HepG2 (cell line): ENCODE results near the gene ZNF747. TPM values are rescaled to one million over a fixed set of nuclear protein-coding genes. Genes with fewer than 3 reads are reported as not detected.

Experiments used
- ERF ChIP-seq: IDR thresholded peaks from 2 replicates; pipeline ENCODE4 v1.6.1; 2018; ENCODE audit warnings: missing biosample characterization, missing genetic modification reagents
- FOXA1 ChIP-seq, 2 experiments: fragments of 450-650 bp in 1 of 2; sonication (generic) in 1 of 2; formaldehyde crosslinking in 1 of 2; IDR thresholded peaks; 2 replicates each; pipeline versions ENCODE4 v1.4.0 to v1.6.1; 2016 to 2020; ENCODE audit warnings: missing genetic modification reagents in 1 of 2
- HDAC2 ChIP-seq: sonication (generic); formaldehyde crosslinking; IDR thresholded peaks from 2 replicates; pipeline ENCODE4 v1.4.0; 2020; ENCODE audit warnings: missing genetic modification reagents
- IKZF4 ChIP-seq: sonication (generic); formaldehyde crosslinking; IDR thresholded peaks from 2 replicates; pipeline ENCODE4 v1.5.1; 2020; ENCODE audit warnings: borderline replicate concordance, mild to moderate bottlenecking, low read depth, missing genetic modification reagents; ENCODE audit errors: not compliant biosample characterization
- KAT2B ChIP-seq: fragments of 150-350 bp; IDR thresholded peaks from 2 replicates; pipeline ENCODE4 v1.6.1; 2014; ENCODE audit warnings: low read depth, low read length, borderline replicate concordance
- MED8 ChIP-seq: sonication (generic); formaldehyde crosslinking; IDR thresholded peaks from 2 replicates; pipeline ENCODE4 v1.8.1; 2023; ENCODE audit warnings: mild to moderate bottlenecking, missing genetic modification reagents; ENCODE audit not compliant: insufficient replicate concordance
- MYNN ChIP-seq: sonication (generic); formaldehyde crosslinking; IDR thresholded peaks from 2 replicates; pipeline ENCODE4 v1.4.0; 2020; ENCODE audit warnings: mild to moderate bottlenecking, low read depth, missing genetic modification reagents
- NFE2 ChIP-seq: sonication (generic); formaldehyde crosslinking; IDR thresholded peaks from 2 replicates; pipeline ENCODE4 v1.4.0; 2020; ENCODE audit warnings: missing genetic modification reagents
- PPARG ChIP-seq: conservative IDR thresholded peaks from 2 replicates; pipeline ENCODE4 v1.6.1; 2016; ENCODE audit warnings: missing biosample characterization, missing genetic modification reagents
- PREB ChIP-seq: sonication (generic); formaldehyde crosslinking; IDR thresholded peaks from 2 replicates; pipeline ENCODE4 v1.4.0; 2020; ENCODE audit warnings: missing genetic modification reagents
- RFXANK ChIP-seq: IDR thresholded peaks from 2 replicates; pipeline ENCODE4 v1.6.1; 2016
- SRSF1 ChIP-seq: fragments of 200-400 bp; formaldehyde crosslinking; optimal IDR thresholded peaks from 2 replicates; pipeline ENCODE3; 2017; ENCODE audit warnings: mild to moderate bottlenecking, low read depth, low read length, moderate library complexity
- TAF1 ChIP-seq: sonication (generic); formaldehyde crosslinking; IDR thresholded peaks from 2 replicates; pipeline ENCODE4 v1.4.0; 2020; ENCODE audit warnings: missing genetic modification reagents
- XRCC5 ChIP-seq: fragments of 200-400 bp; formaldehyde crosslinking; optimal IDR thresholded peaks from 2 replicates; pipeline ENCODE3; 2017; ENCODE audit warnings: mild to moderate bottlenecking, low read length
- ZBTB1 ChIP-seq: sonication (generic); formaldehyde crosslinking; IDR thresholded peaks from 2 replicates; pipeline ENCODE4 v1.4.0; 2020; ENCODE audit warnings: missing genetic modification reagents, borderline replicate concordance
- ZNF235 ChIP-seq: sonication (generic); formaldehyde crosslinking; IDR thresholded peaks from 2 replicates; pipeline ENCODE4 v1.8.1; 2023; ENCODE audit warnings: mild to moderate bottlenecking, missing genetic modification reagents, borderline replicate concordance
- ZNF350 ChIP-seq: sonication (generic); formaldehyde crosslinking; IDR thresholded peaks from 2 replicates; pipeline ENCODE4 v1.4.0; 2020; ENCODE audit warnings: mild to moderate bottlenecking, low read depth, missing genetic modification reagents, borderline replicate concordance
- ZNF362 ChIP-seq: sonication (generic); formaldehyde crosslinking; IDR thresholded peaks from 2 replicates; pipeline ENCODE4 v1.4.0; 2020; ENCODE audit warnings: missing genetic modification reagents, mild to moderate bottlenecking, borderline replicate concordance
- ZNF432 ChIP-seq: sonication (generic); formaldehyde crosslinking; IDR thresholded peaks from 2 replicates; pipeline ENCODE4 v1.5.0; 2020; ENCODE audit warnings: missing genetic modification reagents, mild to moderate bottlenecking, borderline replicate concordance
- ZNF569 ChIP-seq: sonication (generic); formaldehyde crosslinking; IDR thresholded peaks from 2 replicates; pipeline ENCODE4 v1.5.0; 2020; ENCODE audit warnings: mild to moderate bottlenecking, missing genetic modification reagents, moderate library complexity, borderline replicate concordance
- ZNF674 ChIP-seq: sonication (generic); formaldehyde crosslinking; IDR thresholded peaks from 2 replicates; pipeline ENCODE4 v1.5.0; 2020; ENCODE audit warnings: low read depth, mild to moderate bottlenecking, missing genetic modification reagents
- polyA plus RNA-seq, 8 experiments: library from polyadenylated mRNA; depleted of rRNA in 3 of 8; stranded (reverse) in 7 of 8; unstranded in 1 of 8; fragments of >200 nt; fragmentation: Illumina TruSeq in 4 of 8; extraction: Trizol in 4 of 8; gene quantifications; 2 replicates each; pipeline versions ENCODE4 v1.2.1 to v1.2.3, GENCODE V29; 2011 to 2016; ENCODE audit warnings: low read depth in 4 of 8, missing spikeins in 1 of 8, mixed read lengths in 1 of 8; ENCODE audit not compliant: insufficient read depth in 1 of 8
- total RNA-seq, 5 experiments: library from RNA; depleted of rRNA; stranded (reverse); fragments of >200 nt; fragmentation: Illumina TruSeq; extraction: Trizol; gene quantifications; 2 replicates each; pipeline ENCODE4 v1.2.3, GENCODE V29; 2016; ENCODE audit warnings: low read depth in 1 of 5
- TF ChIP-seq, protein P1 (sequence below): sonication (generic); formaldehyde crosslinking; IDR thresholded peaks from 2 replicates; pipeline ENCODE4 v1.8.1; 2023; ENCODE audit warnings: mild to moderate bottlenecking, missing genetic modification reagents
- TF ChIP-seq, protein P2 (sequence below): sonication (generic); formaldehyde crosslinking; IDR thresholded peaks from 2 replicates; pipeline ENCODE4 v1.8.0; 2023; ENCODE audit warnings: mild to moderate bottlenecking, missing genetic modification reagents
- TF ChIP-seq, protein P3 (sequence below): sonication (generic); formaldehyde crosslinking; IDR thresholded peaks from 2 replicates; pipeline ENCODE4 v1.4.0; 2020; ENCODE audit warnings: missing genetic modification reagents

ZNF747 gene
- total and polyA plus RNA-seq, 2 of the 13 experiments (the other 11 are each of a cell fraction or from before 2014, with no cell fraction given), result 7.2 to 10.2 TPM

DNA sequence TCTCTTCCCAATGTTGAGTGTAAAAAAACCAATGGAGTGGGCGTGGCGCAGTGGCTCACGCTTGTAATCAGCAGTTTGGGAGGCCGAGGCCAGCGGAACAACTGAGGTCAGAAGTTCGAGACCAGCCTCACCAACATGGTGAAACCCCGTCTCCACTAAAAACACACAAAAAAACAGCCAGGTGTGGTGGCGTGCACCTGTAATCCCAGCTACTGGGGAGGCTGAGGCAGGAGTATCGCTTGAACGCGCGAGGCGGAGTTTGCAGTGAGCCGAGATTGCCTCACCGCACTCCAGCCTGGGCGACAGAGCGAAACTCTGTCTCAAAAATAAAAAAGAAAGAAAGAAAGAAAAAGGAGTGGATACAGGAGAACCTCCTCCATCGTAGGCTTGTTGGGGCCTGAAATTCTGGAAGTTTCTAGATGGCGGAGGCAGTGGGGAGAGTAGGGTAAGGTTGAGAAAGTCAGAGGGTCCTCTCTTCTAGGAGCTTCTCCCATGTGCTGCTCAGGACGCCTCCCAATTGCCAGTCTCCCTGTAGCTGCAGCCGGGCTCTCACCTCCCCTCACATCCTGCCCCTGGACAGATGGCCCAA, 24.2 kb upstream of the ZNF747 start (continued):
- TF ChIP-seq IKZF4 (CRISPR knock-in tag) (peak; percentile 27), SRSF1 (peak; percentile 24), FOXA1 (IDR thresholded peaks at IDR 0.05) (no peak), FOXA1 (CRISPR knock-in tag; IDR thresholded peaks at IDR 0.05) (no peak), PREB (CRISPR knock-in tag) (no peak), ZNF235 (CRISPR knock-in tag) (no peak), ZNF674 (CRISPR knock-in tag) (no peak), NFE2 (CRISPR knock-in tag) (no peak), KAT2B (no peak), ZNF350 (0 out of 2 replicates have a peak, but pooled peaks have one; percentile 28), XRCC5 (no peak), RFXANK (no peak), MYNN (CRISPR knock-in tag) (no peak), ZNF362 (CRISPR knock-in tag) (peak; percentile 3; the same call in 1 of the 2 replicates), ZNF569 (0 out of 2 replicates have a peak, but pooled peaks have one; percentile 38), ZBTB1 (no peak), PPARG (CRISPR knock-in tag) (no peak), ERF (CRISPR knock-in tag) (no peak), HDAC2 (0 out of 2 replicates have a peak, but pooled peaks have one; percentile 12), ZNF432 (CRISPR knock-in tag) (no peak), MED8 (CRISPR knock-in tag) (no peak), TAF1 (no peak)
- TF ChIP-seq, protein P1, sequence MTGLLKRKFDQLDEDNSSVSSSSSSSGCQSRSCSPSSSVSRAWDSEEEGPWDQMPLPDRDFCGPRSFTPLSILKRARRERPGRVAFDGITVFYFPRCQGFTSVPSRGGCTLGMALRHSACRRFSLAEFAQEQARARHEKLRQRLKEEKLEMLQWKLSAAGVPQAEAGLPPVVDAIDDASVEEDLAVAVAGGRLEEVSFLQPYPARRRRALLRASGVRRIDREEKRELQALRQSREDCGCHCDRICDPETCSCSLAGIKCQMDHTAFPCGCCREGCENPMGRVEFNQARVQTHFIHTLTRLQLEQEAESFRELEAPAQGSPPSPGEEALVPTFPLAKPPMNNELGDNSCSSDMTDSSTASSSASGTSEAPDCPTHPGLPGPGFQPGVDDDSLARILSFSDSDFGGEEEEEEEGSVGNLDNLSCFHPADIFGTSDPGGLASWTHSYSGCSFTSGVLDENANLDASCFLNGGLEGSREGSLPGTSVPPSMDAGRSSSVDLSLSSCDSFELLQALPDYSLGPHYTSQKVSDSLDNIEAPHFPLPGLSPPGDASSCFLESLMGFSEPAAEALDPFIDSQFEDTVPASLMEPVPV (CRISPR knock-in tag), result no peak
- TF ChIP-seq, protein P2, sequence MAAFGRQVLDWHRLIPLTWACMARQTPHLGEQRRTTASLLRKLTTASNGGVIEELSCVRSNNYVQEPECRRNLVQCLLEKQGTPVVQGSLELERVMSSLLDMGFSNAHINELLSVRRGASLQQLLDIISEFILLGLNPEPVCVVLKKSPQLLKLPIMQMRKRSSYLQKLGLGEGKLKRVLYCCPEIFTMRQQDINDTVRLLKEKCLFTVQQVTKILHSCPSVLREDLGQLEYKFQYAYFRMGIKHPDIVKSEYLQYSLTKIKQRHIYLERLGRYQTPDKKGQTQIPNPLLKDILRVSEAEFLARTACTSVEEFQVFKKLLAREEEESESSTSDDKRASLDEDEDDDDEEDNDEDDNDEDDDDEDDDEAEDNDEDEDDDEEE (CRISPR knock-in tag), result no peak
- TF ChIP-seq, protein P3, sequence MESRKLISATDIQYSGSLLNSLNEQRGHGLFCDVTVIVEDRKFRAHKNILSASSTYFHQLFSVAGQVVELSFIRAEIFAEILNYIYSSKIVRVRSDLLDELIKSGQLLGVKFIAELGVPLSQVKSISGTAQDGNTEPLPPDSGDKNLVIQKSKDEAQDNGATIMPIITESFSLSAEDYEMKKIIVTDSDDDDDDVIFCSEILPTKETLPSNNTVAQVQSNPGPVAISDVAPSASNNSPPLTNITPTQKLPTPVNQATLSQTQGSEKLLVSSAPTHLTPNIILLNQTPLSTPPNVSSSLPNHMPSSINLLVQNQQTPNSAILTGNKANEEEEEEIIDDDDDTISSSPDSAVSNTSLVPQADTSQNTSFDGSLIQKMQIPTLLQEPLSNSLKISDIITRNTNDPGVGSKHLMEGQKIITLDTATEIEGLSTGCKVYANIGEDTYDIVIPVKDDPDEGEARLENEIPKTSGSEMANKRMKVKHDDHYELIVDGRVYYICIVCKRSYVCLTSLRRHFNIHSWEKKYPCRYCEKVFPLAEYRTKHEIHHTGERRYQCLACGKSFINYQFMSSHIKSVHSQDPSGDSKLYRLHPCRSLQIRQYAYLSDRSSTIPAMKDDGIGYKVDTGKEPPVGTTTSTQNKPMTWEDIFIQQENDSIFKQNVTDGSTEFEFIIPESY (CRISPR knock-in tag), result no peak
